Activated T-cell treated with anti-CD3 and anti-CD28 coated beads, Interleukin-2, amount 50 U/mL, for 72 hours (primary cell): ENCODE results near the gene DISP3. TPM values are rescaled to one million over a fixed set of nuclear protein-coding genes. Genes with fewer than 3 reads are reported as not detected.

Experiments
- ATAC-seq, 2 donors: fragments of 150-1000 bp; cut with Tn5 transposase; replicated peaks in 1 of 2; 2 replicates each; pipeline ENCODE4 v1.10.0; 2021; ENCODE audit warnings: moderate library complexity in 2 of 2, mild to moderate bottlenecking in 1 of 2
- DNase-seq, 2 donors: peaks; one replicate each; pipeline ENCODE4 v3.0.0; 2021 to 2022; ENCODE audit warnings: mixed read lengths in 1 of 2
- H3K27ac Mint-ChIP-seq: one replicate; pipeline ENCODE4 v1.8.0; 2022; ENCODE audit warnings: mild to moderate bottlenecking, moderate library complexity, mixed read lengths
- H3K27me3 Mint-ChIP-seq: one replicate; pipeline ENCODE4 v1.8.0; 2022; ENCODE audit warnings: low read depth, mixed read lengths
- H3K36me3 Mint-ChIP-seq, 2 donors: one replicate each; pipeline ENCODE4 v1.8.0; 2022; ENCODE audit warnings: mixed read lengths in 2 of 2, mild to moderate bottlenecking in 1 of 2; ENCODE audit not compliant: insufficient read depth in 2 of 2
- H3K4me1 Mint-ChIP-seq: one replicate; pipeline ENCODE4 v1.8.0; 2022; ENCODE audit warnings: low read depth, mixed read lengths
- H3K4me3 Mint-ChIP-seq, 2 donors: one replicate each; pipeline ENCODE4 v1.8.0; 2022; ENCODE audit warnings: mild to moderate bottlenecking in 2 of 2, mixed read lengths in 2 of 2, moderate library complexity in 2 of 2
- H3K9me3 Mint-ChIP-seq, 2 donors: one replicate each; pipeline ENCODE4 v1.8.0; 2022; ENCODE audit warnings: mixed read lengths in 2 of 2
- total RNA-seq, 2 donors: library from RNA; stranded (reverse); gene quantifications; one replicate each; pipeline ENCODE4 v1.2.3, GENCODE V29; 2022

Gene DISP3
- total RNA-seq, 2 donors from 2014 or later = 0.42 to 0.46 TPM

- Mint-ChIP-seq H3K4me3 (no peak overlapping the region), H3K27ac (no peak overlapping the region), H3K4me1 (no peaks in the 10 kb centered on the region), H3K9me3 (no peaks in the 10 kb centered on the region), H3K36me3 (no peaks in the 10 kb centered on the region), H3K27me3 (peaks cover 17% of the 10 kb centered on the region)
- DNase-seq (no peak), ATAC-seq (no peak)
Measured at GRCh38 chr1:11581445-11581991, 102.6 kb downstream of the DISP3 start.

- ATAC-seq (no peak), DNase-seq (no peak)
- no peaks in the 10 kb centered on the region for H3K36me3 Mint-ChIP-seq
- H3K27me3 Mint-ChIP-seq = peaks cover 21% of the 10 kb centered on the region
- no peak overlapping the region for H3K27ac Mint-ChIP-seq
- H3K4me1 Mint-ChIP-seq = no peaks in the 10 kb centered on the region
- H3K4me3 Mint-ChIP-seq = no peak overlapping the region
- no peaks in the 10 kb centered on the region for H3K9me3 Mint-ChIP-seq
Measured at GRCh38 chr1:11585389-11585788, 106.4 kb downstream of the DISP3 start.

Other genes starting within 250 kb of the DISP3 start
- 10 to 100 TPM; 32.6 to 38.3 TPM for gene MTOR, start 216.6 kb upstream of the DISP3 start, total RNA-seq
- gene UBIAD1, start 206.0 kb upstream of the DISP3 start, total RNA-seq = 10 to 100 TPM; 28.5 to 32.9 TPM
- 1 to 10 TPM; 1.9 to 3.9 TPM for gene FBXO2, start 175.3 kb downstream of the DISP3 start, total RNA-seq
- gene FBXO44, start 175.7 kb downstream of the DISP3 start, total RNA-seq = 10 to 100 TPM; 24.8 to 30.3 TPM
- 10 to 100 TPM; 10.9 to 11.3 TPM for gene FBXO6, start 185.0 kb downstream of the DISP3 start, total RNA-seq
- gene MAD2L2, start 202.0 kb downstream of the DISP3 start, total RNA-seq = 10 to 100 TPM; 76.5 to 78.7 TPM
- under 1 TPM; 0.12 to 0.30 TPM for gene DRAXIN, start 212.6 kb downstream of the DISP3 start, total RNA-seq